SK-N-SH (cell line): ENCODE measurements around the gene GALC.

Source experiments
- CTCF ChIP-seq: fragments of 200-600 bp; sonication (generic); IDR thresholded peaks from 2 replicates; pipeline ENCODE4 v1.6.1; 2017; ENCODE audit warnings: antibody characterized with exemption, mild to moderate bottlenecking, moderate library complexity
- EP300 ChIP-seq, 2 experiments: IDR thresholded peaks; 2 replicates each; pipeline versions ENCODE4 v1.4.0 to v1.6.1; 2012; ENCODE audit warnings: borderline replicate concordance in 1 of 2, low read depth in 1 of 2, low read length in 1 of 2
- EZH2phosphoT487 ChIP-seq: fragments of 200-600 bp; sonication (generic); IDR thresholded peaks from 2 replicates; pipeline ENCODE4 v1.6.1; 2017; ENCODE audit warnings: low read depth, mixed run types, mild to moderate bottlenecking, antibody characterized with exemption, moderate library complexity, borderline replicate concordance
- FOXM1 ChIP-seq: IDR thresholded peaks from 2 replicates; pipeline ENCODE4 v1.4.0; 2012; ENCODE audit warnings: low read depth, mild to moderate bottlenecking
- RAD21 ChIP-seq: IDR thresholded peaks from 2 replicates; pipeline ENCODE4 v1.6.1; 2012; ENCODE audit warnings: mild to moderate bottlenecking, low read length
- RCOR1 ChIP-seq: fragments of 150-350 bp; IDR thresholded peaks from 2 replicates; pipeline ENCODE4 v1.6.1; 2017; ENCODE audit warnings: antibody characterized with exemption, low read length
- REST ChIP-seq: IDR thresholded peaks from 2 replicates; pipeline ENCODE4 v1.6.1; 2012; ENCODE audit warnings: mild to moderate bottlenecking, low read depth, low read length, moderate library complexity
- TCF12 ChIP-seq: IDR thresholded peaks from 2 replicates; pipeline ENCODE4 v1.4.0; 2012
- YY1 ChIP-seq: IDR thresholded peaks from 2 replicates; pipeline ENCODE4 v1.4.0; 2012; ENCODE audit warnings: low read depth, mild to moderate bottlenecking

- no peak for TF ChIP-seq EZH2phosphoT487
- no peak for TF ChIP-seq YY1
- TF ChIP-seq TCF12 = no peak
- no peak for TF ChIP-seq REST
- TF ChIP-seq CTCF = no peak
- no peak for TF ChIP-seq FOXM1
- no peak for TF ChIP-seq RAD21
- TF ChIP-seq EP300 (IDR thresholded peaks at IDR 0.05; ENCODE audit: borderline replicate concordance in 1 of 2, low read depth in 1 of 2, low read length in 1 of 2) = no peak
- TF ChIP-seq RCOR1 = no peak
These were observed 37.9 kb upstream of the GALC start for GRCh38 chr14:88030892-88031291.
